Measurements from ENCODE around the gene CLTCL1.

- TF ChIP-seq, protein P1, sequence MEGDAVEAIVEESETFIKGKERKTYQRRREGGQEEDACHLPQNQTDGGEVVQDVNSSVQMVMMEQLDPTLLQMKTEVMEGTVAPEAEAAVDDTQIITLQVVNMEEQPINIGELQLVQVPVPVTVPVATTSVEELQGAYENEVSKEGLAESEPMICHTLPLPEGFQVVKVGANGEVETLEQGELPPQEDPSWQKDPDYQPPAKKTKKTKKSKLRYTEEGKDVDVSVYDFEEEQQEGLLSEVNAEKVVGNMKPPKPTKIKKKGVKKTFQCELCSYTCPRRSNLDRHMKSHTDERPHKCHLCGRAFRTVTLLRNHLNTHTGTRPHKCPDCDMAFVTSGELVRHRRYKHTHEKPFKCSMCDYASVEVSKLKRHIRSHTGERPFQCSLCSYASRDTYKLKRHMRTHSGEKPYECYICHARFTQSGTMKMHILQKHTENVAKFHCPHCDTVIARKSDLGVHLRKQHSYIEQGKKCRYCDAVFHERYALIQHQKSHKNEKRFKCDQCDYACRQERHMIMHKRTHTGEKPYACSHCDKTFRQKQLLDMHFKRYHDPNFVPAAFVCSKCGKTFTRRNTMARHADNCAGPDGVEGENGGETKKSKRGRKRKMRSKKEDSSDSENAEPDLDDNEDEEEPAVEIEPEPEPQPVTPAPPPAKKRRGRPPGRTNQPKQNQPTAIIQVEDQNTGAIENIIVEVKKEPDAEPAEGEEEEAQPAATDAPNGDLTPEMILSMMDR (IDR thresholded peaks at IDR 0.05 in 4 of 5, conservative IDR thresholded peaks at IDR 0.05 in 1 of 5) = no peak
- TF ChIP-seq POLR2A (IDR thresholded peaks at IDR 0.05) = no peak
Measured at GRCh38 chr22:19265779-19266178, 25.7 kb downstream of the CLTCL1 start.

All from gastrocnemius medialis (tissue), 4 donors.